ENCODE results near the gene KYAT1.
"Not testable (repeated sequence)": the region's sequence is repeated elsewhere in the genome, so short reads cannot be mapped to it uniquely, and the experiment has no call there.

Gene KYAT1

GRCh38 chr9:128809831-128810230 is 71.9 kb downstream of the KYAT1 start:
- DNase-seq = no peak

GRCh38 chr9:128809036-128809599 is 72.6 kb downstream of the KYAT1 start:
- DNase-seq = no peak

DNA sequence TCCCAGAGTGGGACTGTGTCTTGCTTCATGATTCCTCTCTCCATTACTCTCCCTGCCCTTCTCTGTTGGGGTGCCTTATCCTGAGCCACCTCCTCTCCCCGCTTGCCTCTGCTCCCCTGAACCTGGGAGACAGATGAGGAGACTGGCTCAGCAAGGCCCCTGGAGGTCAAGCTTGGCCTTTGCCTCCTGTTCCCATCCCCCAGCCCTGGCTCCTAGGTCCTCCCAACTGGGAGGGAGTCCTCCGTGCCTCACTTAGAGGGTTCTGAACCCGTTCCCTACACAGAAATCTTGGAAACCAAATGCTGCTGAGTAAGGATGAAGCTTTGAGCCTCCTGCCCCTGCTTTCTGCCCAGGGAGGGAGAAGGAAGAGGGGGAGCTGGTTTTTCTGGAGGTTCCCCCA is 73.2 kb downstream of the KYAT1 start:
- no peak for DNase-seq

GRCh38 chr9:128807827-128808226 is 73.9 kb downstream of the KYAT1 start:
- DNase-seq = no peak

DNA sequence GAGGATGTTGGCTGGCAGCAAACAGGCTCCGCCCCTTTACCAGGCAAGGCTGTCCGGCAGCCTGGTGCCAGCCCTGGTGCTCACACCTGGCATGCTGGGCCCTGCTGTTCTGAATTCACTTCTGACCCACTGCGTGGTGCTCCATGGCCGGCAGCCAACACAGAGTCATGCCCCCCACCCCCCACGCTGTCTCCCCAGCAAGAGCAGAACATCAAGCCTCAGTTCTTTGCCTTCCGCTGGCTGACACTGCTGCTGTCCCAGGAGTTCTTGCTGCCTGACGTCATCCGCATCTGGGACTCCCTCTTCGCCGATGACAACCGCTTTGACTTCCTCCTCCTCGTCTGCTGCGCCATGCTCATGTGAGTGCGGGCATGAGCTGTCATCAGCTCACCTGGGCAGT is 76.1 kb downstream of the KYAT1 start:
- DNase-seq = no peak

DNA sequence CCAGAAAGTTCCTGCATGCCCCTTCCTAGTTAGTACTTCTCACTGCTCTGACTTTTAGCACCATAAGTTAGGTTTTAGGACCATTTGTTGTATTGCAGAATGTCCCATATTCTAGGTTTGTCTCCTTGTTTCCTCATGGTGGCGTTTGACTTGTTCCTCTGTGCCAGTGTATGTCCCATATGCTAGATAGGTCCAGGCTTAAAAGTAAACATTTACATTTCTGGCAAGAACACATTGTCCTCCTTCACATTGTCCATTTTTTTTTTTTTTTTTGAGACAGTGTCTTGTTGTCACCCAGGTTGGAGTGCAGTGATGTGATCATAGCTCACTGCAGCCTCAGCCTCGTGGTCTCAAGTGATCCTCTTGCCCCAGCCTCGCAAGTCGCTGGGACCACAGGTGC is 79.3 kb downstream of the KYAT1 start:
- DNase-seq = no peak

DNA sequence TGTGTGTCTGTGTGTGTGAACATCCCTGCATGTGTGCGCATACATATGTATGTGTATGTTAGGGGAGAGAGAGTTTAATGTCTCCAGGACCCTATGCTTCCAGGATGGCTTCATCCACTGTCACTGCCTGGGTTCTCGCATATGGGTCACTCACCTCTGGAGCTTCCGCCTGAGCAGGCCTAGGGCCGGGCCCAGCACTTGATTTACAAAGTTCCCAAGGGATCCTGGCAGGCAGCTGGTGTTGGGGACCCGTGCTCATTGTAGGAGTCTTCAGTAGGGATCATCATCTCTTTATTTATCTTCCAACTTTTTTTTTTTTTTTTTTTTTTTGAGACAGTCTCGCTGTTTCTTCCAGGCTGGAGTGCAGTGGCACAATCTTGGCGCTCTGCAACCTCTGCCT is 81.7 kb downstream of the KYAT1 start:
- DNase-seq = no peak

- DNase-seq = no peak
These were observed 82.9 kb downstream of the KYAT1 start for GRCh38 chr9:128798896-128799295.

- not testable (repeated sequence) for DNase-seq
These were observed 86.8 kb downstream of the KYAT1 start for GRCh38 chr9:128794961-128795360.

- DNase-seq = no peak
These were observed 88.6 kb downstream of the KYAT1 start for GRCh38 chr9:128792978-128793686.

DNA sequence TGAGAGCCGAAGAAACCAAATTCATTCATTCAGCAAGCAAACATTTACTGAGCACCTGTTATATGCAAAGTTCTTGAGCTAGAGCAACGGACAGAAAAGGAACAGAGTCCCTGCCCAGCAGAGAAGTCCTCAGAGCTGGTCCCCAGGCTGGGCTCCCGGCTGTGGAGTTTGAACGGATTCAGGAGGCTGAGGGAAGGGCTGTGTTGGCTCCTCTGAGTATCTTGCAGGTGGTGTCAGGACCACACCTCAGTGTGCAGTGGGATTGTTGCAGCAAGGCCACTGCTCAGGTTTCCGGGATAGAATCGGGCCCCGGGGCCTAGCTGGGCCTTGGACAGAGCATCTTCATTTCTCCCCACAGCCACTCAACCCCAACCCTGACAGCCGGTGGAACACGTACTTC is 89.6 kb downstream of the KYAT1 start:
- DNase-seq = no peak

DNA sequence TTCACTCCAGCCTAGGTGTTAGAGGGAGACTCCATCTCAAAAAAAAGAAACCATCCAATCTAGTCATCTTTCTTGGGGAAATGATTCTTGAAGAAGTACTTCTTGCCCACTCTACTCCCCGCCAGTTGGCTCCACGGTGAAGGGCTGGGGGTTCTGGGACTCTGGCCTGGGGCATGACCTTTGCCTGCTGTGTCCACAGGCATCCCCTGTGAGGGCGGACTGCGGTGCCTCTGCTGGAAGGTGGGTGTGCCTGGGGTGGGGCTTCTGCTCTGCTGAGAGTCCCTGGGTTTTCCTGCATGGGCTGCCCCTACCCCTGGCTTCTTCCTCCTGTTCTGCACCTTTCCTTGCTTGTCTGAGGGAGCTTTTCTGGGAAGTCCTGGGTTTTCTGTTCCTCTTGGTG is 91.2 kb downstream of the KYAT1 start:
- DNase-seq = no peak

DNA sequence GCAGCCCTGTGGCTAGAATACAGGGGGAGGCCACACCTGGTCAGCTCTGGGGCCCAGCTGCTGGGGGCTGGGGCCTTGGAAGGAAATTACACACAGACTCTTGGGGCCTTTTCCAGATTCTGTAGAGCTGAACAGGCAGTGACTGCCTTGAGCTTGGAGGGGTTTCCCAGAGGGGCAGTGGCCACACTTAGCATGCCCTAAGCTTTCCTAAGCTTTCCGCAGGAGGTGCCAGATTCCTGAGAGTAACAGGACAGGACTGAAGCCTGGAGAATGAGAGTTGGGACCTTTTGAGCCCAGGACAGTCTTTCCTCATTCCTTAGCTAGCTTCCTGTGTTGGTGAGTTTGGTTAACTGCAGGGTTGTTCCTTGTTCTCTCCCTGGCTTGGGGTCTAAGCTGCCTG is 93.3 kb downstream of the KYAT1 start:
- DNase-seq = no peak

- no peak for DNase-seq
These were observed 94.1 kb downstream of the KYAT1 start for GRCh38 chr9:128787659-128788058.

DNA sequence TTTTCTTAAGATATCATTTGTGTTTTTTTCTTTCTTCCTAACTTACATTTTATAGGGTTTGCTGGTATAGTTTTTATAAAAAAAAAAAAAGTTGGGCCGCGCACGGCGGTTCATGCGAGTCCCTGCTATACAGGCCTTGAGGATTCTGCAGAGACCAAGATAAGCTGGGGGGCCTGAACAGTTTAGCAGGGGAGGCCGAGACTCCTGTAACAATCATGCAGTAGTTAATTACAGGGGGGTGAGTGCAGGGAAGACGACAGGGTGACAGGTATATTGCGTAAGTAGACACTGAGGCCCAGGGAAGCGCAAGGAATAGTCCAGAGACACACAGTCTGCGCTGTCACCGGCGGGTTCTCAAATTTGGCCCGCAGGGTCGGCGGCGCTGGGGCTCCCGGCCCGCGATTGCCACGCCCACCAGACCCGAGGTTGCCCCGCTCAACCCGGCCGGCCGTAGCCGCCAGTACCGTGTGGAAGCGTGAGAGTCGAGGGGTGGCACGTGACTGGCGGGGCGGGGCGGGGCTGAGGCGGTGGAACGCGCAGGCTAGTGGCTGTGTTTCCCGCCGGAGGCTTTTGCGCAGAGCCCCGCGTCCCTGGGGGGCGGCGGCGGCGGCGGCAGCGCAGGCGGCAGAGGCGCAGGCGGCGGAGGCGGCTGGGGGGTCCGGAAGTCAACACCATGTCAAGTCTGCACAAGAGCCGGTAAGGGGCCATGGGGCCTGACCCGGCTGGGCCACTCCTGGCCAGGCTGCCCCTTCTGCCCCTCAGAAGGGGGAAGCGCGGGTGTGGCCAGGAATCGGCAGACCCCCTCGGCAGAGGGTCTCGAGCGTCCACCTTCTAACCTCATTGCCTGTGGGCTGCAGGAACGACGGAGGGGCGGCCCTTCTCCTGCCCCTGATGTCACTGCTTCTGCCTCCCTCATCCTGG is 94.8 kb downstream of the KYAT1 start, which contains the start of gene TBC1D13:
TBC1D13 (plus strand) TSS at position 573 of the 921 bp plus-strand sequence; CDS start at position 674, 101 bp downstream.
- DNase-seq = peak; percentile 85 to 90

- no peak for DNase-seq
These were observed 96.3 kb downstream of the KYAT1 start for GRCh38 chr9:128785427-128785826.

All from stimulated activated CD4-positive, alpha-beta T cell treated with anti-CD3 and anti-CD28 coated beads, Interleukin-4, amount 100 ng/mL, for 4 hours (primary cell).